GM06990 (cell line): ENCODE measurements around the gene ANK3.

Experiments used
- DNase-seq: peaks from one replicate; pipeline ENCODE4 v3.0.0-alpha.2; 2011; ENCODE audit not compliant: insufficient read length; ENCODE audit errors: extremely low read depth
- H3K27me3 ChIP-seq: replicated peaks from 2 replicates; pipeline ENCODE4 v1.6.0; 2011; ENCODE audit warnings: low read length; ENCODE audit not compliant: control insufficient read depth, insufficient read depth
- H3K36me3 ChIP-seq: 2 replicates; pipeline ENCODE4 v1.5.1; 2011; ENCODE audit warnings: low read length; ENCODE audit not compliant: control insufficient read depth, insufficient read depth
- H3K4me3 ChIP-seq: replicated peaks from 2 replicates; pipeline ENCODE4 v1.5.1; 2011; ENCODE audit warnings: low read depth, mild to moderate bottlenecking, control low read depth, low read length
- TF ChIP-seq, protein P1 (sequence below): IDR thresholded peaks from 2 replicates; pipeline ENCODE4 v1.5.1; 2011; ENCODE audit warnings: low read length, control low read depth, mild to moderate bottlenecking, inconsistent platforms; ENCODE audit not compliant: insufficient read depth, poor library complexity, severe bottlenecking

The ANK3 gene

DNA sequence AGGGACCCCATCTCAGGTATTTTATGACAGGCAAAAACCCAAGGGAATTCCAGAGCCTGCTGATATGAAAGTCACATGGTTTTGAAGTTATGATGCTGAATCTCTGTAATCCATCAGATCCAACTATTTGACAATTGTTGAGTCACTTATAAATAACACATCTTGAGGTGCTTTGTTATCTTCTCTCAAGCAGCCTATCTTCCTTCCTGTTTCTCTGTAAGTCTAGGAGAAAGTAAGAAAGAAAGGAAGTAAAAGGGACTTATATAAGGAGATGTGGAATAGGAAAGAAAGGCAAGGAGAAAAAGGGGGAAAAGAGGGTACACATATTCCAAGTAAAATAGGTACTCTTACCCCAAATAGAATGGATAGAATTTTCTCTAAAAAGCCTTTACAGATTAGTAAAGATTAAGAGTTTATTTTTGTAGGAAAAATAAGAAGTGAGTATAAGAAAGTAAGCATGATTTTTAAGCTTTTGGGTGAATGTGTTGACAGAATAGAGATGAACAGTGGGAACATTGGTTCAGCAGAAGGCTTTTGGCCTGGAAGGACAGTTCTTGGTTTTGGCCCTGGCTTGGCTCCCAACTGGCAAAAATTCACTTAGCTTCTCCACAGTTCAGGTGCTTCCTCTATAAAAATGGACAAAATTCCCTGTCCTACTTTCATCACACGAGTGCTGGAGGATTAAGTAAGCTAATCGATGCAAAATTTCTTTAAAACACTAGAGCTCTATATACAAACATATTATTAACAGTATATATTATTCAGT lies 39.6 kb upstream of the ANK3 start:
- H3K4me3 ChIP-seq: no peak overlapping the region
- H3K36me3 ChIP-seq: no peaks in the 10 kb centered on the region
- TF ChIP-seq, protein P1, sequence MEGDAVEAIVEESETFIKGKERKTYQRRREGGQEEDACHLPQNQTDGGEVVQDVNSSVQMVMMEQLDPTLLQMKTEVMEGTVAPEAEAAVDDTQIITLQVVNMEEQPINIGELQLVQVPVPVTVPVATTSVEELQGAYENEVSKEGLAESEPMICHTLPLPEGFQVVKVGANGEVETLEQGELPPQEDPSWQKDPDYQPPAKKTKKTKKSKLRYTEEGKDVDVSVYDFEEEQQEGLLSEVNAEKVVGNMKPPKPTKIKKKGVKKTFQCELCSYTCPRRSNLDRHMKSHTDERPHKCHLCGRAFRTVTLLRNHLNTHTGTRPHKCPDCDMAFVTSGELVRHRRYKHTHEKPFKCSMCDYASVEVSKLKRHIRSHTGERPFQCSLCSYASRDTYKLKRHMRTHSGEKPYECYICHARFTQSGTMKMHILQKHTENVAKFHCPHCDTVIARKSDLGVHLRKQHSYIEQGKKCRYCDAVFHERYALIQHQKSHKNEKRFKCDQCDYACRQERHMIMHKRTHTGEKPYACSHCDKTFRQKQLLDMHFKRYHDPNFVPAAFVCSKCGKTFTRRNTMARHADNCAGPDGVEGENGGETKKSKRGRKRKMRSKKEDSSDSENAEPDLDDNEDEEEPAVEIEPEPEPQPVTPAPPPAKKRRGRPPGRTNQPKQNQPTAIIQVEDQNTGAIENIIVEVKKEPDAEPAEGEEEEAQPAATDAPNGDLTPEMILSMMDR: no peak
- no peak for DNase-seq
- no peaks in the 10 kb centered on the region for H3K27me3 ChIP-seq

GRCh38 chr10:60428387-60428737 lies 38.7 kb upstream of the ANK3 start:
- no peaks in the 10 kb centered on the region for H3K36me3 ChIP-seq
- no peak for DNase-seq
- H3K4me3 ChIP-seq: no peak overlapping the region
- H3K27me3 ChIP-seq: no peaks in the 10 kb centered on the region
- TF ChIP-seq, protein P1: no peak

DNA sequence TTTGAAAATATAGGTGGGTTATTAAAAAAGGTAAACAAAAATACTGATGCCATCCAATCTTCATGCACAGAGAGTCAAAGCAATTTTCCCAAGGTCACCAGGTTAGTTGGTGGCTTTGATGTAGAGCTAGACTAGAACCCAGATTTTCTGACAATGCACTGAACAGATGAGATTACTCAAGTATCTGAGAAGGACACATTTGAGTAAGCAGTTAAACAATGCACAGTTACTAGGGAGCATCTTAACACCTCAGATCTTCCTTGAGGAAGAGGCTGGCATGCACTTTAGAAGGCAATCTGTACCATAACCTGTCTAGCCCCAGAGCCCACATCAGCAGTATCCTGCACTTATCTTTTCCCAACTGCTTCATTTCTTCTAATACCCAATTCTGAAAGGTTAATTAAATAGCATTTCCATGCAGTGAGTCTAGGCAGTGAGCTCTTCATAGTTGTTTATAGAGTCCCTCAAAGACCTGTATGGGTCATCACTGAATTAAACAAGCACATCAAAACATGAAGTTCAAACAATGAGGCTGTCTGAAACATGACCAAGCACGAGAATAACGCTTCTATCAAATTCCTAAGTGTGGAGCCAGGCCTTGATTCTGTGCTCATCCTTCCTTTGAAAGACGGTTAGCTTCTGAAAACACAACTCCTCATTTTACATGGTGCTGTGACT lies 38.2 kb upstream of the ANK3 start:
- H3K36me3 ChIP-seq: no peaks in the 10 kb centered on the region
- TF ChIP-seq, protein P1: no peak

DNA sequence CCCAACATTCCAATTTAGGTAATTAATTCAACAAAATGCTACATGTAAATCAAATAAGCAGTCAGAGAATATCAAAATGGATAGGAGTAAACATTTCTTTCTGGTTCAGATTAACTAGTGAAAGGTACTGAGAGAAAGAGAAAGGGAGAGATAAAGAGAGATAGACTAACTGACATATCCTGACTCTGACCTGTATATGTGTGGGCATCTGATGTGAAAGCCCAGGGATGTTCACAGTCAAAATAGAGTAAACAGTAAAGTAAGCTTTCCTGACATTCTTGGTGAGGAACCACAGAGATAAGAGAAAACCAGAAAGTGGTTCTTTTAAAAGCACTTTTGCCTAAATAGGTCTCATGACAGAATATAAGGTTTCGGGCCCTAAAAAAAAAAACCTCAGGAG lies 37.5 kb upstream of the ANK3 start:
- no peak for DNase-seq
- Histone ChIP-seq H3K36me3 (no peaks in the 10 kb centered on the region), H3K4me3 (no peak overlapping the region), H3K27me3 (no peaks in the 10 kb centered on the region)
- TF ChIP-seq, protein P1: no peak

More for the DNA sequence above, 38.2 kb upstream of the ANK3 start:
- no peak for DNase-seq
- no peaks in the 10 kb centered on the region for H3K27me3 ChIP-seq
- H3K4me3 ChIP-seq: no peak overlapping the region

- Histone ChIP-seq H3K27me3 (no peaks in the 10 kb centered on the region), H3K4me3 (no peak overlapping the region), H3K36me3 (no peaks in the 10 kb centered on the region)
- TF ChIP-seq, protein P1: no peak
- DNase-seq: no peak
Observed at GRCh38 chr10:60426425-60426824, 36.8 kb upstream of the ANK3 start.
